SK-N-MC (cell line): ENCODE data around the gene CACNB4.

Experiments used
- EZH2 ChIP-seq: fragments of 200-600 bp; sonication (generic); IDR thresholded peaks from one replicate; pipeline ENCODE4 v1.6.1; 2017; ENCODE audit warnings: antibody characterized with exemption
- FOXP2 ChIP-seq: optimal IDR thresholded peaks from 2 replicates; pipeline ENCODE3; 2011; ENCODE audit warnings: mild to moderate bottlenecking, moderate library complexity; ENCODE audit not compliant: insufficient read depth; ENCODE audit errors: extremely low read length, control extremely low read depth
- POLR2AphosphoS5 ChIP-seq: IDR thresholded peaks from 2 replicates; pipeline ENCODE4 v1.6.1; 2012; ENCODE audit warnings: mild to moderate bottlenecking, low read depth, low read length, borderline replicate concordance

DNA sequence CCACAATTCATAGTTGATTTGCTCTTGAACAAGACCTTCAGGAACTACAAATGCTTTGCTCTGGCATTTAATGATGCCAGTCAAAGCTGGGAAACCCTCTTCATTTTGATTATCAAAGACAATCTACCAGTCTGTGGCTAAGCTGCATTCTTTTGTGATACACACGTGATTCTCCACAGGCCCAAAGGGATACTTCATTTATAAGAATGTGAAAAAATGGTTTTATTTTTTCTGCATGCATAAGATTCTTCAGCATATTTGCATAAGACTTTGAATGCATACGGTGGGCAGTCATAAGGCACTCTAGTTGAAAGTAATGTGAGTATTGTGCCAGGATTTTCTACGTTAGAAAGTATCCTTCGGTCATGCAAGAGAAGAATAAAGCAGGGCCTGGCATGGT is 237.7 kb downstream of the CACNB4 start:
- TF ChIP-seq EZH2, result no peak
- TF ChIP-seq POLR2AphosphoS5, result no peak
- TF ChIP-seq FOXP2, result no peak
